Lung (tissue), 16 donors: Measurements from ENCODE around the gene ZFP36L1. TPM values are rescaled to one million over a fixed set of nuclear protein-coding genes. Genes with fewer than 3 reads are reported as not detected.
A peak's percentile ranks its signal among the peaks of the same experiment; 100 is the strongest.

Experiments
- ATAC-seq: fragments of 200-7000 bp; cut with Tn5 transposase; one replicate; pipeline ENCODE4 v1.9.1; 2020; ENCODE audit warnings: moderate number of reproducible peaks; ENCODE audit not compliant: insufficient read depth, low FRiP score
- DNase-seq, 3 donors: peaks; one replicate each; pipeline ENCODE4 v3.0.0-alpha.2; 2013 to 2017
- H3K27ac ChIP-seq, 2 donors: one replicate each; pipeline ENCODE4 v1.5.1; 2013; ENCODE audit warnings: mild to moderate bottlenecking in 2 of 2, moderate library complexity in 2 of 2, control low read depth in 1 of 2, inconsistent platforms in 1 of 2, low read depth in 1 of 2, low read length in 1 of 2
- H3K27me3 ChIP-seq, 3 donors: one replicate each; pipeline ENCODE4 v1.5.1; 2013; ENCODE audit warnings: low read length in 2 of 3; ENCODE audit not compliant: control insufficient read depth in 3 of 3, insufficient read depth in 3 of 3
- H3K36me3 ChIP-seq, 4 donors: one replicate each; pipeline ENCODE4 v1.5.1; 2013; ENCODE audit warnings: low read length in 4 of 4, mild to moderate bottlenecking in 1 of 4, moderate library complexity in 1 of 4; ENCODE audit not compliant: control insufficient read depth in 4 of 4, insufficient read depth in 4 of 4
- H3K4me1 ChIP-seq, 5 donors: one replicate each; pipeline ENCODE4 v1.5.1; 2013; ENCODE audit warnings: low read length in 5 of 5, mild to moderate bottlenecking in 2 of 5, moderate library complexity in 1 of 5; ENCODE audit not compliant: control insufficient read depth in 5 of 5, insufficient read depth in 5 of 5
- H3K4me3 ChIP-seq: one replicate; pipeline ENCODE4 v1.5.1; 2013; ENCODE audit warnings: mild to moderate bottlenecking, control low read depth, moderate library complexity
- H3K9ac ChIP-seq, 2 donors: one replicate each; pipeline ENCODE4 v1.5.1; 2013; ENCODE audit warnings: low read length in 2 of 2, control low read depth in 1 of 2; ENCODE audit not compliant: insufficient read depth in 1 of 2
- H3K9me3 ChIP-seq, 4 donors: one replicate each; pipeline ENCODE4 v1.5.1; 2013; ENCODE audit warnings: low read length in 3 of 4, mild to moderate bottlenecking in 1 of 4, moderate library complexity in 1 of 4; ENCODE audit not compliant: control insufficient read depth in 4 of 4, insufficient read depth in 3 of 4
- CTCF ChIP-seq: IDR thresholded peaks from 2 replicates; pipeline ENCODE4 v1.5.1; 2012; ENCODE audit warnings: mild to moderate bottlenecking; ENCODE audit errors: control extremely low read depth, extremely low read depth
- WGBS, 2 donors: extraction: QIAGEN DNeasy Blood & Tissue Kit; methylation state at CpG; one replicate each; pipeline ENCODE4 v1.1.7; 2013; 5-methylcytosine and 5-hydroxymethylcytosine counted together
- long read RNA-seq, 5 donors: transcript quantifications; one replicate each; lab custom pipeline, GENCODE V29; 2026
- polyA plus RNA-seq, 2 donors: library from polyadenylated mRNA; stranded (reverse); fragments of 200-250 nt; gene quantifications; one replicate each; pipeline ENCODE4 v1.2.1, GENCODE V29; 2013
- total RNA-seq, 2 donors: library from RNA; depleted of rRNA in 1 of 2; stranded (reverse); fragments of >200 nt in 1 of 2; gene quantifications; one replicate each; pipeline ENCODE4 v1.2.1, GENCODE V29; 2014 to 2021
- donor health status: control.
- donor health status: control.
- donor health status: Bipolar disorder and iron deficiency.
- donor health status: healthy.
- donor health status: DM: yes; HTN: yes; CAD: no.

The ZFP36L1 gene
- total RNA-seq (100 to 1,000 TPM; 245 to 289 TPM), polyA plus RNA-seq (100 to 1,000 TPM in 1 of 2 donors, 10 to 100 TPM in 1; 63.7 to 364 TPM)
- long read RNA-seq, donor 1, transcript ZFP36L1-202 (2 exons, 3,190 nt) = major isoform, 302 of 317 reads
- long read RNA-seq, donor 1, partial matches to known transcripts = 0 of 317 reads
- long read RNA-seq, donor 1, other reads (novel, unspliced or antisense) = 14 of 317 reads
- long read RNA-seq, donor 2, transcript ZFP36L1-202 (2 exons, 3,190 nt) = major isoform, 138 of 180 reads
- long read RNA-seq, donor 2, partial matches to known transcripts = 42 of 180 reads
- long read RNA-seq, donor 2, other reads (novel, unspliced or antisense) = 0 of 180 reads
- long read RNA-seq, donor 3, transcript ZFP36L1-202 (2 exons, 3,190 nt) = major isoform, 234 of 234 reads
- long read RNA-seq, donor 3, partial matches to known transcripts = 0 of 234 reads
- long read RNA-seq, donor 3, other reads (novel, unspliced or antisense) = 0 of 234 reads
- long read RNA-seq, donor 4, transcript ZFP36L1-202 (2 exons, 3,190 nt) = major isoform, 190 of 190 reads
- long read RNA-seq, donor 4, partial matches to known transcripts = 0 of 190 reads
- long read RNA-seq, donor 4, other reads (novel, unspliced or antisense) = 0 of 190 reads
- long read RNA-seq, donor 5, transcript ZFP36L1-202 (2 exons, 3,190 nt) = major isoform, 411 of 441 reads
- long read RNA-seq, donor 5, partial matches to known transcripts = 23 of 441 reads
- long read RNA-seq, donor 5, other reads (novel, unspliced or antisense) = 5 of 441 reads

- H3K4me3 ChIP-seq = peak within 1 kb of the TSS; percentile 94
Measured at GRCh38 chr14:68792979-68793733, at the start of gene ZFP36L1. TSS of gene ZFP36L1 (minus strand) at chr14:68793067. CDS start at chr14:68792938, 129 bp downstream.

GRCh38 chr14:68842298-68842697 lies 49.4 kb upstream of the ZFP36L1 start:
- no peak for TF ChIP-seq CTCF

More at GRCh38 chr14:68792979-68793733, at the start of gene ZFP36L1:
- TF ChIP-seq CTCF = no peak
- DNase-seq (peak; percentile 98 to 100 (median 99)), ATAC-seq (peak; percentile 42)
- H3K36me3 ChIP-seq = peaks cover 12 to 45% (median 22%) of the 10 kb centered on the region in 4 donors
- peak within 1 kb of the TSS; percentile 99 to 100 for H3K27ac ChIP-seq
- no peaks in the 10 kb centered on the region for H3K27me3 ChIP-seq
- peaks cover 0 to 18% (median 6%) of the 10 kb centered on the region in 5 donors for H3K4me1 ChIP-seq
- WGBS, 2 donors = 0% methylated on average over 50 to 51 of the region's 51 CpGs
- H3K9me3 ChIP-seq = no peaks in the 10 kb centered on the region
- peak within 1 kb of the TSS; percentile 99 to 100 for H3K9ac ChIP-seq

GRCh38 chr14:68841016-68841809 lies 48.3 kb upstream of the ZFP36L1 start:
- Histone ChIP-seq H3K27ac (no peak overlapping the region), H3K4me3 (no peak overlapping the region), H3K9ac (no peak overlapping the region), H3K9me3 (peaks cover 0 to 2% (median 1%) of the 10 kb centered on the region in 4 donors), H3K36me3 (peaks cover 0 to 2% (median 0%) of the 10 kb centered on the region in 4 donors), H3K4me1 (peaks cover 0 to 25% (median 0%) of the 10 kb centered on the region in 5 donors), H3K27me3 (no peaks in the 10 kb centered on the region)
- DNase-seq (peak in 2 of 3 donors; percentile 45 to 53), ATAC-seq (no peak)
- TF ChIP-seq CTCF = no peak
- 60 to 66% methylated on average over 6 of the region's 6 CpGs for WGBS, 2 donors

More at GRCh38 chr14:68842298-68842697, 49.4 kb upstream of the ZFP36L1 start:
- H3K9ac ChIP-seq = no peak overlapping the region
- H3K27ac ChIP-seq = no peak overlapping the region
- 76 to 87% methylated on average over 5 of the region's 5 CpGs for WGBS, 2 donors
- ATAC-seq (no peak), DNase-seq (peak; percentile 30 to 66 (median 34))
- no peaks in the 10 kb centered on the region for H3K27me3 ChIP-seq
- H3K4me3 ChIP-seq = no peak overlapping the region
- peaks cover 0 to 2% (median 0%) of the 10 kb centered on the region in 4 donors for H3K36me3 ChIP-seq
- H3K9me3 ChIP-seq = peaks cover 0 to 2% (median 1%) of the 10 kb centered on the region in 4 donors
- H3K4me1 ChIP-seq = peaks cover 0 to 25% (median 0%) of the 10 kb centered on the region in 5 donors
